H1 (cell line): ENCODE data around the gene CYP1A2. TPM values are rescaled to one million over a fixed set of nuclear protein-coding genes. Genes with fewer than 3 reads are reported as not detected.

ENCODE experiments used
- CTCF ChIA-PET: fragments of 300-600 bp; sonication (Branson Sonifier 250); formaldehyde crosslinking; loops from one replicate; lab custom pipeline; 2021; ENCODE audit not compliant: partially characterized antibody; lab: Charles Lee
- POLR2A ChIA-PET: fragments of 300-600 bp; sonication (Branson Sonifier 250); formaldehyde crosslinking; loops from one replicate; lab custom pipeline; 2021; ENCODE audit warnings: inconsistent platforms; ENCODE audit not compliant: partially characterized antibody; lab: Charles Lee
- DNase-seq, 2 experiments: peaks; one replicate each; pipeline versions ENCODE4 v3.0.0 to v3.0.0-alpha.2; 2010 to 2022; ENCODE audit warnings: low spot score in 2 of 2, low read depth in 1 of 2, mixed read lengths in 1 of 2
- FAIRE-seq: peaks from 2 replicates; lab custom pipeline; 2011; peaks lifted over from hg19 to GRCh38; lab: Jason Lieb, UNC
- H2AFZ ChIP-seq: 2 replicates; pipeline ENCODE4 v1.8.1; 2012; ENCODE audit warnings: low read length, inconsistent platforms
- H2AK5ac ChIP-seq: 2 replicates; pipeline ENCODE4 v1.6.1; 2013; ENCODE audit warnings: low read depth, low read length
- H2BK120ac ChIP-seq: replicated peaks from 2 replicates; pipeline ENCODE3; 2013; ENCODE audit warnings: low read depth, low read length, inconsistent platforms
- H2BK12ac ChIP-seq: 2 replicates; pipeline ENCODE4 v1.6.1; 2013; ENCODE audit warnings: low read depth, low read length
- H2BK15ac ChIP-seq: 2 replicates; pipeline ENCODE4 v1.6.1; 2013; ENCODE audit warnings: low read length
- H2BK20ac ChIP-seq: 2 replicates; pipeline ENCODE4 v1.6.1; 2013; ENCODE audit warnings: low read length
- H2BK5ac ChIP-seq: 2 replicates; pipeline ENCODE4 v1.6.1; 2013; ENCODE audit warnings: low read depth, low read length
- H3K14ac ChIP-seq: 2 replicates; pipeline ENCODE4 v1.6.1; 2013; ENCODE audit warnings: inconsistent platforms; ENCODE audit not compliant: insufficient read length
- H3K18ac ChIP-seq: 2 replicates; pipeline ENCODE4 v1.6.1; 2013; ENCODE audit warnings: low read length; ENCODE audit errors: extremely low read depth
- H3K23ac ChIP-seq: 2 replicates; pipeline ENCODE4 v1.6.1; 2013; ENCODE audit warnings: inconsistent platforms; ENCODE audit not compliant: insufficient read length
- H3K23me2 ChIP-seq: 2 replicates; pipeline ENCODE4 v1.6.1; 2013; ENCODE audit warnings: low read depth, low read length
- H3K27ac ChIP-seq: 2 replicates; pipeline ENCODE4 v1.6.1; 2011; ENCODE audit warnings: low read depth, low read length, inconsistent platforms
- H3K27me3 ChIP-seq, 4 experiments: replicated peaks in 1 of 4; 1 replicate in 1 of 4; 2 replicates in 3 of 4; pipeline versions ENCODE4 v1.6.1 to v1.8.1; 2011 to 2013; ENCODE audit warnings: low read length in 3 of 4, mild to moderate bottlenecking in 3 of 4, inconsistent platforms in 2 of 4, mixed read lengths in 2 of 4, moderate library complexity in 1 of 4; ENCODE audit not compliant: control insufficient read depth in 3 of 4, insufficient read depth in 3 of 4; ENCODE audit errors: extremely low read depth in 1 of 4
- H3K36me3 ChIP-seq, 4 experiments: 2 replicates each; pipeline versions ENCODE4 v1.6.1 to v1.8.1; 2011 to 2013; ENCODE audit warnings: mild to moderate bottlenecking in 4 of 4, low read length in 3 of 4, moderate library complexity in 2 of 4, control low read depth in 1 of 4, inconsistent platforms in 1 of 4; ENCODE audit not compliant: insufficient read depth in 4 of 4, control insufficient read depth in 2 of 4
- H3K4ac ChIP-seq: replicated peaks from 2 replicates; pipeline ENCODE3; 2013; ENCODE audit warnings: low read length, low read depth, mixed read lengths, inconsistent platforms; ENCODE audit not compliant: insufficient read length
- H3K4me1 ChIP-seq, 4 experiments: replicated peaks in 1 of 4; 1 replicate in 1 of 4; 2 replicates in 3 of 4; pipeline versions ENCODE4 v1.6.1 to v1.8.1; 2011 to 2013; ENCODE audit warnings: low read length in 3 of 4, inconsistent platforms in 2 of 4, mixed read lengths in 1 of 4; ENCODE audit not compliant: insufficient read depth in 4 of 4, control insufficient read depth in 3 of 4
- H3K4me2 ChIP-seq, 2 experiments: 2 replicates each; pipeline versions ENCODE4 v1.6.1 to v1.8.1; 2011 to 2013; ENCODE audit warnings: low read depth in 2 of 2, low read length in 2 of 2, control low read depth in 1 of 2, inconsistent platforms in 1 of 2, mild to moderate bottlenecking in 1 of 2; ENCODE audit not compliant: insufficient read depth in 1 of 2
- H3K4me3 ChIP-seq, 4 experiments: fragments of 200-600, 300-600 bp in 1 of 4; sonication (generic), shearing (Covaris generic), sonication (Bioruptor Twin) in 1 of 4; 2 replicates each; pipeline versions ENCODE4 v1.5.1 to v1.8.1; 2011 to 2016; ENCODE audit warnings: low read length in 4 of 4, low read depth in 3 of 4, control low read depth in 2 of 4, inconsistent platforms in 2 of 4, mild to moderate bottlenecking in 2 of 4, mixed read lengths in 1 of 4, moderate library complexity in 1 of 4; ENCODE audit not compliant: insufficient read depth in 2 of 4; ENCODE audit errors: extremely low read depth in 1 of 4
- H3K56ac ChIP-seq: replicated peaks from 2 replicates; pipeline ENCODE3; 2013; ENCODE audit warnings: low read depth, mild to moderate bottlenecking, mixed read lengths, low read length, inconsistent platforms; ENCODE audit not compliant: insufficient read length
- H3K79me1 ChIP-seq: 2 replicates; pipeline ENCODE4 v1.6.1; 2013; ENCODE audit warnings: low read depth, low read length, control low read depth
- H3K79me2 ChIP-seq, 2 experiments: 2 replicates each; pipeline versions ENCODE4 v1.6.1 to v1.8.1; 2012 to 2013; ENCODE audit warnings: low read length in 2 of 2, mild to moderate bottlenecking in 2 of 2, inconsistent platforms in 1 of 2; ENCODE audit not compliant: insufficient read depth in 2 of 2, control insufficient read depth in 1 of 2
- H3K9ac ChIP-seq, 4 experiments: replicated peaks in 1 of 4; 1 replicate in 1 of 4; 2 replicates in 3 of 4; pipeline versions ENCODE4 v1.6.1 to v1.8.1; 2011 to 2013; ENCODE audit warnings: low read depth in 3 of 4, low read length in 3 of 4, control low read depth in 2 of 4, mild to moderate bottlenecking in 2 of 4, moderate library complexity in 2 of 4, inconsistent platforms in 1 of 4; ENCODE audit errors: extremely low read depth in 1 of 4
- H3K9me3 ChIP-seq, 2 experiments: 2 replicates each; pipeline versions ENCODE4 v1.6.1 to v1.8.1; 2012 to 2013; ENCODE audit warnings: mild to moderate bottlenecking in 2 of 2, moderate library complexity in 2 of 2, control low read depth in 1 of 2, inconsistent platforms in 1 of 2, low read depth in 1 of 2, low read length in 1 of 2, mixed read lengths in 1 of 2; ENCODE audit not compliant: insufficient read depth in 2 of 2
- H4K20me1 ChIP-seq, 2 experiments: replicated peaks in 1 of 2; 2 replicates each; pipeline versions ENCODE3 to v1.8.1; 2011 to 2013; ENCODE audit warnings: inconsistent platforms in 2 of 2, low read length in 2 of 2, mild to moderate bottlenecking in 1 of 2; ENCODE audit not compliant: insufficient read depth in 2 of 2, control insufficient read depth in 1 of 2
- H4K5ac ChIP-seq: 2 replicates; pipeline ENCODE4 v1.6.1; 2013; ENCODE audit warnings: low read length, low read depth, mixed read lengths, inconsistent platforms; ENCODE audit not compliant: insufficient read length
- H4K8ac ChIP-seq: 2 replicates; pipeline ENCODE4 v1.8.0; 2013; ENCODE audit warnings: mild to moderate bottlenecking, moderate library complexity, low read length, inconsistent platforms; ENCODE audit not compliant: insufficient read depth; ENCODE audit errors: extremely low read depth
- H4K91ac ChIP-seq: replicated peaks from 2 replicates; pipeline ENCODE3; 2013; ENCODE audit warnings: low read length, mixed read lengths, inconsistent platforms; ENCODE audit not compliant: insufficient read length
- CBX5 ChIP-seq: fragments of 300-800, 300-1000 bp; sonication (generic); IDR thresholded peaks from 2 replicates; pipeline ENCODE4 v1.7.1; 2016; ENCODE audit warnings: antibody characterized with exemption, low read length, low read depth
- CBX8 ChIP-seq: fragments of 300-800, 300-1000 bp; sonication (generic); IDR thresholded peaks from 2 replicates; pipeline ENCODE4 v1.7.1; 2016; ENCODE audit warnings: low read depth, low read length, borderline replicate concordance
- EZH2 ChIP-seq: fragments of 200-600 bp; sonication (generic); IDR thresholded peaks from 2 replicates; pipeline ENCODE4 v1.7.1; 2012; ENCODE audit warnings: low read depth, mild to moderate bottlenecking, moderate library complexity, low read length, inconsistent platforms; ENCODE audit not compliant: severe bottlenecking
- GABPA ChIP-seq: IDR thresholded peaks from 2 replicates; pipeline ENCODE4 v1.6.1; 2011; ENCODE audit warnings: mild to moderate bottlenecking, low read length, moderate library complexity, borderline replicate concordance; ENCODE audit not compliant: insufficient read depth
- JUND ChIP-seq: IDR thresholded peaks from 2 replicates; pipeline ENCODE4 v1.6.1; 2011; ENCODE audit warnings: mild to moderate bottlenecking, improper control_type of control experiment, low read length
- KDM4A ChIP-seq: IDR thresholded peaks from one replicate; pipeline ENCODE4 v1.7.1; 2012; ENCODE audit warnings: low read depth, mild to moderate bottlenecking, moderate library complexity, low read length, inconsistent platforms; ENCODE audit not compliant: severe bottlenecking
- SIN3A ChIP-seq, 2 experiments: IDR thresholded peaks in 1 of 2; conservative IDR thresholded peaks in 1 of 2; 2 replicates each; pipeline ENCODE4 v1.6.1; 2011 to 2012; ENCODE audit warnings: low read length in 2 of 2, improper control_type of control experiment in 1 of 2, low read depth in 1 of 2, mild to moderate bottlenecking in 1 of 2
- SP2 ChIP-seq: IDR thresholded peaks from 2 replicates; pipeline ENCODE4 v1.6.1; 2012; ENCODE audit warnings: mild to moderate bottlenecking, low read length, inconsistent platforms
- SP4 ChIP-seq: IDR thresholded peaks from 2 replicates; pipeline ENCODE4 v1.6.1; 2012; ENCODE audit warnings: low read length, inconsistent platforms
- SUZ12 ChIP-seq: fragments of 200-600 bp; sonication (generic); IDR thresholded peaks from 2 replicates; pipeline ENCODE4 v1.6.1; 2012; ENCODE audit warnings: mild to moderate bottlenecking, inconsistent platforms, low read length, moderate library complexity, mixed read lengths
- TAF1 ChIP-seq: IDR thresholded peaks from 2 replicates; pipeline ENCODE4 v1.6.1; 2011; ENCODE audit warnings: mild to moderate bottlenecking, low read depth, low read length
- ZNF274 ChIP-seq: IDR thresholded peaks from 2 replicates; pipeline ENCODE4 v1.7.0; 2012; ENCODE audit warnings: low read length, borderline replicate concordance; ENCODE audit errors: extremely low read depth
- WGBS, 2 experiments: shearing (Covaris generic) in 1 of 2; methylation state at CpG; one replicate each; pipeline versions ENCODE4 v1.1.6 to v1.1.7; 2013 to 2015; ENCODE audit warnings: low lambda C conversion rate in 2 of 2, mixed read lengths in 2 of 2, inconsistent platforms in 1 of 2, low coverage in 1 of 2, missing lambda C conversion rate in 1 of 2; ENCODE audit not compliant: insufficient replicate concordance in 2 of 2, insufficient coverage in 1 of 2, insufficient read length in 1 of 2; ENCODE audit errors: extremely low coverage in 1 of 2, missing lambda C conversion rate in 1 of 2; 5-methylcytosine and 5-hydroxymethylcytosine counted together
- polyA plus RNA-seq, 7 experiments: library from polyadenylated mRNA; depleted of rRNA in 3 of 7; stranded (reverse) in 5 of 7; unstranded in 2 of 7; fragments of >200 nt in 5 of 7; fragments of 200-250 nt in 2 of 7; gene quantifications; 1 replicate in 5 of 7; 2 replicates in 1 of 7; 4 replicates in 1 of 7; pipeline versions ENCODE4 v1.2.1 to v1.2.3, GENCODE V29; 2011 to 2013; ENCODE audit warnings: missing spikeins in 2 of 7, mixed read lengths in 2 of 7
- total RNA-seq: library from RNA; stranded (reverse); fragmentation: NEBNext Ultra II Directional; extraction: Animal tissue kit (Norgen Biotek cat#: 25700); gene quantifications from 2 replicates; pipeline ENCODE4 v1.2.1, GENCODE V29; 2021

CYP1A2 gene
- total and polyA plus RNA-seq, 2 of the 8 experiments (the other 6 are each of a cell fraction or from before 2014, with no cell fraction given): not detected

GRCh38 chr15:74775132-74775562 is 26.5 kb downstream of the CYP1A2 start:
- Histone ChIP-seq H2AFZ (no peak overlapping the region), H2BK120ac (no peak overlapping the region), H3K14ac (no peak overlapping the region), H3K23me2 (no peaks in the 10 kb centered on the region), H3K4ac (no peak overlapping the region), H3K79me2 (no peaks in the 10 kb centered on the region), H4K8ac (no peak overlapping the region), H2BK12ac (no peak overlapping the region), H3K56ac (no peak overlapping the region), H3K4me2 (no peak overlapping the region), H3K27ac (no peak overlapping the region), H3K18ac (no peak overlapping the region), H4K5ac (no peak overlapping the region), H3K4me1 (peaks cover 4 to 15% (median 6%) of the 10 kb centered on the region in 4 experiments; a peak in 6 of 7 replicates), H3K36me3 (no peaks in the 10 kb centered on the region), H3K27me3 (peaks cover 0 to under 1% (median 0%) of the 10 kb centered on the region in 4 experiments; a peak in 1 of 7 replicates), H2AK5ac (no peak overlapping the region), H3K79me1 (no peaks in the 10 kb centered on the region), H4K20me1 (peaks cover 0 to 2% of the 10 kb centered on the region in 2 experiments), H3K9me3 (no peaks in the 10 kb centered on the region), H2BK15ac (no peak overlapping the region), H3K9ac (no peak overlapping the region), H2BK5ac (no peak overlapping the region), H3K4me3 (no peak overlapping the region), H4K91ac (no peak overlapping the region), H2BK20ac (no peak overlapping the region), H3K23ac (no peak overlapping the region)
- CTCF ChIA-PET: interaction anchor here (0.9 to 53.7 kb wide), 7 partner anchors 9 to 181 kb away, joined by 3 to 1439 read pairs (median 11); partner anchors contain the start of genes CLK3, CPLX3 and RPP25
- DNase-seq: no peak
- POLR2A ChIA-PET: interaction anchor here (1.2 kb wide), 1 partner anchor 45 kb away, joined by 4 read pairs; no protein-coding TSS in a partner anchor
- 91% methylated on average over 5 of the region's 5 CpGs; no CpG with 5 or more reads in 1 of the 2 experiments for WGBS, 2 experiments
- FAIRE-seq: no peak
- no peak for TF ChIP-seq ZNF274
- no peak for TF ChIP-seq TAF1
- TF ChIP-seq CBX8: no peak
- no peak for TF ChIP-seq SP2
- TF ChIP-seq SUZ12: no peak
- TF ChIP-seq SP4: no peak
- TF ChIP-seq SIN3A (conservative IDR thresholded peaks at IDR 0.05 in 1 of 2, IDR thresholded peaks at IDR 0.05 in 1 of 2; ENCODE audit: low read depth in 1 of 2, low read length in 2 of 2): no peak
- no peak for TF ChIP-seq EZH2
- no peak for TF ChIP-seq GABPA
- TF ChIP-seq CBX5: no peak
- TF ChIP-seq KDM4A: no peak
- TF ChIP-seq JUND: no peak
